HG03045 (cell line): ENCODE results near the gene NTN5.
"Not testable (repeated sequence)": the region's sequence is repeated elsewhere in the genome, so short reads cannot be mapped to it uniquely, and the experiment has no call there.

ENCODE experiments used
- ATAC-seq: cut with Tn5 transposase; IDR thresholded peaks from one replicate; pipeline ENCODE4 v1.9.1; 2021; ENCODE audit warnings: mild to moderate bottlenecking, moderate library complexity; ENCODE audit not compliant: unreplicated experiment

NTN5 gene

DNA sequence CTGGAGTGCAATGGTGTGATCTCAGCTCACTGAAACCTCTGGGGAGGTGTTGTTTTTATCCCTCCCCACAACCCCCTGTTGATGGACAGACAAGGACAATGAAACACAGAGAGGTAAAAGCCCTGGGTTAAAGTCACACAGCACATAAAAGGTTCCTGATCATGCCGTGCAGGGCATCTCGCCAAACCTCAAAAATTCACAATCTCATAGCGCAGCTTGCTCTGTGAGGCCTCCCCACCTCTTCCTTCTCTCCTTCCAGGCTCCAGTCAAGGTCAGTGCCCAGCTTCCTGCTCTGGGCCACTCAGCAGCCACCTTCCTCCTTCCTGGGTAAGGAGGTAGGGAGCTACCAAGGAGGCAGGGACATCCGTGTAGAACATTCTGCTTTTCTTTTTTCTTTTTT lies 25.2 kb upstream of the NTN5 start:
- no peak for ATAC-seq

DNA sequence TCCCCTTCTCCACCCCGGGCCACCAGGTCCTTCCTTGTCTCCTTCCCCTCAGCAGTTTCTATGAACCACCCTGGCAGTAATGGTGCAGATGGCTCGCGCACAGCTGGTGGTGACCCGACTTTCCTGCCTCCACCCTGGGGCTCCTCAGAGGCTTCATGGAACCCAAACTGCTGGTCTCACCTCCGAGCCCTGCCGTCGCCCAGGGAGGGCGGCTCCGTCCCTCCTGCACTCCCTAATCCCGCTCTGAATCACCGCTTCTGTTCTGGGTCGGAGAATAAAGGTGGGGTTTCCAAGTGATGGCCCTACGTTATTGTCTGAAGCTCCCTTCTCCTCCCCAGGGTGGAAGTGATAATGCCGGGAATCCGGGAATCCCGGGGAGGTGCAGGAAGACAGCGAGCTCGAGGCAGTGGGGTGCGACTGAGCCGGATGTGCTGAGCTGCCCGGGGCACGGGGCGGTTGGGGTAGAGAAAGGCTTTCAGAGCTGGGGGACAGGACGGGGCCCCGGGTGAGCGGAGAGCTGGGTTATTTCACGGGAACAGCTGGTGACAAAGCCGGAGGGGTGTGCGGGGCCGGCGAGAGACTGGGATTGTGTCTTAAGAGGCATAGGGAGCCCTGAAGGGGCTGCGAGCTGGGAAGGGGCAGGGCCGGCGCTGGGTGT lies 23.7 kb upstream of the NTN5 start:
- no peak for ATAC-seq

DNA sequence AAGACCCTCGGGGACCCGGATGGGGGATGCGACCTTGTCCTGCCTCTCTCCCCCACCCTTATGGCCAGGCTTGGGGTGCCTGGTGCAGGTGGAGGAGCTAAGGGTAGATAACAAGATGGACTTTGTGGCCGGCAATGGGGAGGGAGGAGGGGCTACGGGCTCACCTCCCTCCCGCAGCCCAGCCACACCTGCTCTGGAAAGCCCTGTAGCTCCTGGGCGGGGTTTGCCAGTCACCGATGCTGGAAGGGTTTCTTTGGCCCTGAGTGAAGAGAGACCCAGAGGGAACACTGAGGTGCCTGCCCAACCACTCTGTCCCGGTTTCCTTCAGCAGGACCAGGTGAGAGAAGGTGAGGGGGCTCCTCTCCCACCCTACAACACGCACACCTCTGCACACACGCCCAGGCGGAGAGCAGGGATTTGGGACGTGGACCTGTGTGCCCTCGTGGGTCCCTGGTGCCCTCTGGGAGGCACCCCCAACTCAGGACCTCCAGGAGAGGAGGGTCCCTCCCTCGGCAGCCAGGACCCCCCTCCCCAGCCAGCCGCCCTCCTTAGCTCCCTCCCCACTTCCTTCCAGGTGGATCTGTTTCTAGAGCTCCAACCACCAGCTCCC lies 23.0 kb upstream of the NTN5 start, which contains the start of gene FUT2:
FUT2 (plus strand) TSS at position 229 of the 610 bp plus-strand sequence. CDS start 6,986 bp downstream, outside the sequence.
- ATAC-seq = no peak

DNA sequence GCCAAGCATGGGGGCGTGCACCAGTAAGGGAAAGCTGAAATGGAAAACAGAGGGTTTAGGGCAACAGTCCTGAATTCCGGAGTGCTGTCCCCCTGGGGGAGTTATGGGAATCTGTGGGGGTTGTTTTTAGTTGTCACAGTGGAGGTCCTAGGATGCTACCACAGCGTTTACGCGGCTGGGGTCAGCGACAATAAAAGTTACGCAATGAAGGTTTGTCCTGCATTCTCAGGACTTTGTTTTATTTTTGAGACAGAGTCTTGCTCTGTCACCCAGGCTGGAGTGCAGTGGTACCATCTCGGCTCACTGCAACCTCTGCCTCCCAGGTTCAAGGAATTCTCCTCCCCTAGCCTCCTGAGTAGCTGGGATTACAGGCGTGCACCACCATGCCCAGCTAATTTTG lies 20.8 kb upstream of the NTN5 start:
- not testable (repeated sequence) for ATAC-seq

DNA sequence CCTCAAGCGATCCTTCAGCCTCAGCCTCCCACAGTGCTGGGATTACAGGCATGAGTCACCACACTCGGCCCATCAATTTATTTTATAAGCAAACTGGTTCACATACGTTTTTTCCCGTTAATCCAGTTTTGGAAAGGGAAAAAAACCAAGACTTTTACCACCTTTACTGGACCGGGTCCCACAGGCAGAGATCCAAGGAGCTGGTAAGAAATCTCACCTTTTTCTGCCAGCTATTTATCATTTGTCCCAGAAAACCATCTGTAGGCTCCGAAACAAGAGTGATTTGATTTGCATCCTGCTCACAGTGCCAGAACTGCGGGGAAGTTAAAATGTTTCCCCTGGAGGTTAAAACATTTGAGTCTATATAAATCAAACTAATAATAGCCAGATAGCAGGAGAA lies 16.6 kb upstream of the NTN5 start:
- ATAC-seq = no peak

DNA sequence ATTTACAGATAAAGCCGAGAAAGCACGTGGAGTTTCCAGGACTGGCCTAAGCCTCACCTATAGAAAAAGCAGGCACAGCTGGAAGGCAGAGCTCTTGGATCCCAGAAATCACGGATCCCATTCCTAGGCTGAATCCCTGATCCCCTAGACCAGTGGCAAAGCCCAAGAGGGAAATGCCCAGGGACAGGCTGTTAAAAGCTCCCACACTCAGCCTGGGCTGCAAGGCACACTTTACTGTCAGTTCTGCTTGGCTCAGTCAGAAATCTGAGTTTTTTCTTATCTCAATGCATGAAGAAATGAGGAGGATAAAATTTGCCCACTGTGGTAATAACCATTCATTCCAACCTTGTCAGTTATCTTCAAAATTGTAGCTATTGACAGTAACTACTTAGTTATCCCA lies 15.0 kb upstream of the NTN5 start:
- ATAC-seq = no peak

DNA sequence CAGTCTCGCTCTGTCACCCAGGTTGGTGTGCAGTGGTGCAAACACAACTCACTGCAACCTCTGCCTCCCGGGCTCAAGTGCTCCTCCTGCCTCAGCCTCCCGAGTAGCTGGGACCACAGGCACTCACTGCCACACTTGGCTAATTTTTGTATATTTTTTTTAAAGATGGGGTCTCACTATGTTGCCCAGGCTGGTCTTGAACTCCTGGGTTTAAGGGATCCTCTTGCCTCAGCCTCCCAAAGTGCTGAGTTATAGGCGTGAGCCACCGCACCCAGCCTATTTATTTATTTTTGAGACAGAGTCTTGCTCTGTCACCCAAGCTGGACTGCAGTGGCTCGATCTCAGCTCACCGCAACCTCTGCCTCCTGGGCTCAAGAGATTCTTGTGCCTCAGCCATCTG lies 13.8 kb upstream of the NTN5 start:
- ATAC-seq = not testable (repeated sequence)

DNA sequence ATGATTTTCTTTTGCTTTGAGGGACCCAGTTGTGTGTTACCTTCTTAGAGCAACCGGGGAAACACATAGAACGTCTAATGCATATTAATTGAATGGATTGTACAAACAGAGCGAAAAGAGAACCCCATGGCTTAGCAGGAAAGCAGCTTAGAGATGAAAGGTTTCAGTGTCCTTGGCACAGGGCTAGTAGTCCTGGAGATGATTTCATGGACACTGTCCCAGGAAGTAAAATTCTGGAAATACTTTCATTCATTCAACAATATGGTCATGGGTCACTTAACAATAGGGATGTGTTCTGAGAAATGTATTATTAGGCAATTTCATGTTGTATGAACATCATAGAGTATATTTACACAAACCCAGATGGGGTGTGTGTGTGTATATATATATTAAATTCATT lies 13.3 kb upstream of the NTN5 start:
- ATAC-seq = no peak

DNA sequence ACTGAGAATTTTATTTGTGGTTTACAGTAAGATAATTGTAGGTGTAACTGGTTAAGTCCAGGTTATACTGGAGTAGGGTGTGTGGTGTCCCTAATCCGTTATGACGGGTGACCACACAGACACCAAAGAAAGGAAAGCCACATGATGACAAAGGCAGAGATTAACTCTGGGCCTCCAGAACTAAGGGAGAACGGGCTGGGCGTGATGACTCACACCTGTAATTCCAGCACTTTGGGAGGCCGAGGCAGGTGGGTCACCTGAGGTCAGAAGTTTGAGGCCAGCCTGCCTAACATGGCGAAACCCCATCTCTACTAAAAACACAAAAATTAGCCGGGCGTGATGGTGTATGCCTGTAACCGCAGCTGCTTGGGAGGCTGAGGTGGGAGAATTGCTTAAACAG lies 12.8 kb upstream of the NTN5 start:
- ATAC-seq = no peak

DNA sequence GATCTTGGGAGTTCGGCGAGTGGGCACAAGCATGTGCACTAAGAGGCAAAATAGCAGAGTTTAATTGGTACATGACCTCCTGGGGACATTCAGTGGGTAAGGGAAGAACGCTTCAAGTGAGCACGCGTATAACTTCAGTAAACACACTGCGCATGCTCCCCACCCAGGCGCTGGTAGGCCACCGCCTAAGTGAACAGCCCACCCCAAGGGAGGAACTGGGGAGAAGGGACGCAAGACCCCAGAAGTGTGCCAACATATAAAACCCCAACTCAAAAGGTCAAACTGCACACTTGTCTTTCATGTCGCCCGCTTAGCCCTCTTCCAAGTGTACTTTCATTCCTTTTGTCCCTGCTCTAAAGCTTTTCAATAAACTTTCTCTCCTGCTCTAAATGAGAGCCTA lies 10.5 kb upstream of the NTN5 start:
- ATAC-seq = no peak

DNA sequence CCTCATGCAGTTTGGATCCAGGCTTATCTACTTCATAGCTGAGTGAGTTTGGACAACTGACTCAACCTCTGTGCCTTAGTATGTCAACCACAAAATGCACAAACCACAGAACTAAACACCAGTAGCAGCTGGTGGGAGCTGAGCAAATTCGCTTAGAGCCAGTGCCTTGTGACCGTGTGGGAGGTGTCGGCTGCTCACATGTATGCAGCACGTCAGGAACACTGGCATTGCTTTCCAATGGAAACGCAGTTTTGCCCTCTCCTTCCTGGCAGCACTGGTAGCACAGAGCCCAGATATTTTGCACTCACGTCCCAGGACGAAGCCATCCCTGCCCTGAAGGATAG lies 8.3 kb upstream of the NTN5 start:
- ATAC-seq = no peak

DNA sequence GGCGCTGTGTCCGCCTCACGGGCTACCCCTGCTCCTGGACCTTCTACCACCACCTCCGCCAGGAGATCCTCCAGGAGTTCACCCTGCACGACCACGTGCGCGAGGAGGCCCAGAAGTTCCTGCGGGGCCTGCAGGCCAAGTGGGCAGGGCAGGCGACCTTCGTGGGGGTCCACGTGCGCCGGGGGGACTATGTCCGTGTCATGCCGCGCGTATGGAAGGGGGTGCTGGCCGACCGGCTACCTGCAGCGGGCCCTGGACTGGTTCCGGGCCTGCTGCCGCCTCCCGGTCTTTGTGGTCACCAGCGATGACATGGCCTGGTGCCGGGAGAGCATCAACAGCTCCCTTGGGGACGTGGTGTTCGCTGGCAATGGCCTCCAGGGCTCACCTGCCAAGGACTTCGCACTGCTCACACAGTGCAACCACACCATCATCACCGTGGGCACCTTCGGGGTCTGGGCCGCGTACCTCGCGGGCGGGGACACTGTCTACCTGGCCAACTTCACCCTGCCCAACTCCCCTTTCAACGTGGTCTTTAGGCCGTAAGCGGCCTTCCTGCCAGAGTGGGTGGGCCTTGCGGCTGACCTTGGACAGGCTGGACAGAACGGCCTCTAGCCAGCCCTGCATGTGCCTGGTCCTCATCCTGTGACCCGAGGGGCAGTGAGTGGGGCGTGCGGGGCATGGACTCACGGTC lies 7.8 kb upstream of the NTN5 start:
- no peak for ATAC-seq

DNA sequence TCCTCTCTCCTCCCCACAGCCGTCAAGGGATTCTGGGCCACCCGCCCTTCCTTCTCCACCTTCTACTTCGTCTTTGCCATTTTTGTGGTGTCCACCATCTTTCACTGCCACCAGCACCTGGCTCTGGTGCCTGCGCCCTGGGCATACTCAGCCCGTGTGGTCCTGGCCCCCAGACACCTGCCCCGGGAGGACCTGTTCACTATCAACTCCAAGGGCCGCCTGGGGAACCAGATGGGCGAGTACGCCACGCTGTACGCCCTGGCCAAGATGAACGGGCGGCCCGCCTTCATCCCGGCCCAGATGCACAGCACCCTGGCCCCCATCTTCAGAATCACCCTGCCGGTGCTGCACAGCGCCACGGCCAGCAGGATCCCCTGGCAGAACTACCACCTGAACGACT lies 7.2 kb upstream of the NTN5 start:
- ATAC-seq = not testable (repeated sequence)

DNA sequence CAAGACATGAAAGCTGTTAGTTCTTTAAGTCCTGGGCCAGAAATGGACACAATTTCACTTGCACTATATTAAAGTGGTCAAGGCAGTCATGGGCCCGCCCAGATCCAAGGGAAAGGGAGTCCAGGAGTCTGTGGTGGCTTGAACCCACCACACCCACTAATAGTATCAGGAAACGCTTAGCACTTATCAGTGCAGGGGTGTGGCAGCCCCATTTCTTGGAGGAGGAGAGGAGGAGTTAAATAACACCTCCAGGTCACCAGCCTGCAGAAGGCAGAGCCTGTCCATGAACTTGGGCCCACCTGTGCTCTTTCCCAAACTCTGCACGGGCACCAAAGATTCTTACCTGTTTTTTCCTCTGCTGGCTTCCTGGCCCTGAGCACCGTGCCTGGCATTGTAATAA lies 5.4 kb upstream of the NTN5 start:
- ATAC-seq = no peak

DNA sequence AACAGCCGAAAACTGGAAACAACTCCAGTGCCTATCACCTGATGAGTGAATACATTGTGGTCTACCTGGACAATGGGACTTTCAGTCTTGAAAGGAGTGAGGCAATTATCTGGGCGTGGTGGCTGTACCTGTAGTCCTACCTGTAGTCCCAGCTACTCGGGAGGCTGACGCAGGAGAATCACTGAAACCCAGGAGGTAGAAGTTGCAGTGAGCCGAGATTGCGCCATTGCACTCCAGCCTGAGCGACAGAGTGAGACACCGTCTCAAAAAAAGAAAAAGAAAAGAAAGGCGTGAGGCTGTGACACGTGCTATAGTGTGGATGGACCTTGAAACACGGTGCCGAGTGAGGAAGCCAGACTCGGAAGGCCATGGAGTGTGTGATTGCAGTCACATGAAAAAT lies 4.1 kb upstream of the NTN5 start:
- no peak for ATAC-seq

DNA sequence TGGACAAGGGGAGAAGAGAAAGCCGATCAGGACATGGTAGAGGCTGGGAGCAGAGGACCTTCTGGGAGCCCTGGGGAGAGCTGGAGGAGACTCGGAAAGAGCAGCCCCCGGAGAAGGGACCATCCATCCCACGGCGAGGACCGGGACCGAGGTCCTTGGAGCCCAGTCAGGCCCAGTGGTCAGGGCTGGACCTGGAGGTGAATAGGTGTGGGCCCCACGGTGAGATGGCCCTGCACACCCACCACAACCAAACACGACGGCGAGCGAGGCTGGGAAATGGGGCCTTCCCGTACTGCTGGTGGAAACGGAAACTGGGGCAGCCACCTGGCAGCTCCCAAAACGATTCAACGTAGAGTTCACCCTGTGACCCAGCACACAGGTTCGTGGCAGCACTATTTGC lies 3.7 kb upstream of the NTN5 start:
- no peak for ATAC-seq

DNA sequence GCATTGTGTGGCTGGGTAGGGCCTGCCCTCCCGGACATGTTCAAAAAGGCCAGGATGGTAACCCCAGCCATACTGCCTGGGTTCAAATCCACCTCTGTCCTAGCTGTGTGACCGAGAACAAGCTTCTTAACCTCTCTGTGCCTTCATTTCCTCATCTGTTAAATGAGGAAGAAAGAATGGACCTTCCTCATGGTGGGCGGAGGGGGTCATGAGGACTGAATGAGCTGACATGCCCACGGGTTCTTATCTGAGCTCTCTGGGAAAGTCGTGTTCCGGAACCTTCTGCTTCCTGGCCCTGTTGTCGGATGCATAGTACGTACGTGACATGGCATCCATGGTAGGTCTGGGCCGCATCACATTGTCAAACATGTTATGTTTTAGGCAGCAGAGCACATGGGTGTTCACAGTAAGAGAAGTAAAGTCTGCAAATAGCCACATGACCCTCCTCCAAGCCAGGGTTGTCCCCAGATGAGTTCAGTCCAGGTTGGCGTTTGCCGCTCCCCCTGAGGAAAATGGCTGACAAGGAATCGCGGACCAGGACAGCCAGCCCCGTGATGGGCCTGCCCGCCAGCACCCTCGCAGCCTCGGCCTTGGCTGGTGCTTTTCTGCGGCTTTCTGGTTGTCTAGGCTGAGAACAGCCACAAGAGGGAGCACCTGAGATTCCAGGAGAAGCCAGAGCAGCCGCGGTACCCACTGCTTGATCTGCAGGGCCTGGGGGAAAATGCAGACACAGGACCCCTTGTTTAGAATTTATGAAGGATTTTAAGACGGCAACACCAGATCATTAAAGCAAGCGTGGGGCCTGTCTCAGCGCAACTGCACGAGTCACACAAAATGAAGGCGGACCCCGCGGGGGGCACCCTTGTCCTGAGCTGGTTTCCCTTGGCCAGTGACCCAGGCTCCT lies 2.4 kb upstream of the NTN5 start:
- no peak for ATAC-seq

DNA sequence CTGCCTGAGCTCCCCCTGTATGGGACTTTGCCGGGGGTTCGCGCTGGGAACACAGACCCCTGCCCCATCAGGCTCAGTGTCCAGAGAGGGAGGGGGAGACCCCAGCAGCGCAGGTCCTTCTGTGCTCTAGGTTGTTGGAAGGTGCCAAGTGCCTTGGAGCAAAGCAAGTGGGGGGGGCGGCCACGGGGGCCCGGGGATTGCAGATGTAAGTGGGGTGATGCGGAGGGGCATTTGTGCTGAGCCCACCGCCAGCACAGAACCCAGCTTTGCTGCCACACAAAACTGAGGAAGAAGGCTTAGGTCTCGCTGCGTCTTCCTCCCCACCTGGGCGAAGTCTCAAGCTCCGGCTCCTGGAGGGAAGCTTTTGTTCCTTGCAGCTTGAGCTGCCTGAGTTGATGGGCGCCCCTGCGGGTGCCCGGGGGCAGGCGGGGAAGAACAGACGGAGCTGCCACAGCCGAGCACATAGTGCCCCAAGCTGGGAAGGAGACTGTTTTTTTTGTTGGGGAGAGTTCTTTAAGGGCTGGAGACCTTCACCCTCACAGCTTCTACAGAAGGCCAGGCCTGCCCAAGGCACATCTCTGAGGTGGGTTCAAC lies 1.5 kb upstream of the NTN5 start:
- no peak for ATAC-seq

DNA sequence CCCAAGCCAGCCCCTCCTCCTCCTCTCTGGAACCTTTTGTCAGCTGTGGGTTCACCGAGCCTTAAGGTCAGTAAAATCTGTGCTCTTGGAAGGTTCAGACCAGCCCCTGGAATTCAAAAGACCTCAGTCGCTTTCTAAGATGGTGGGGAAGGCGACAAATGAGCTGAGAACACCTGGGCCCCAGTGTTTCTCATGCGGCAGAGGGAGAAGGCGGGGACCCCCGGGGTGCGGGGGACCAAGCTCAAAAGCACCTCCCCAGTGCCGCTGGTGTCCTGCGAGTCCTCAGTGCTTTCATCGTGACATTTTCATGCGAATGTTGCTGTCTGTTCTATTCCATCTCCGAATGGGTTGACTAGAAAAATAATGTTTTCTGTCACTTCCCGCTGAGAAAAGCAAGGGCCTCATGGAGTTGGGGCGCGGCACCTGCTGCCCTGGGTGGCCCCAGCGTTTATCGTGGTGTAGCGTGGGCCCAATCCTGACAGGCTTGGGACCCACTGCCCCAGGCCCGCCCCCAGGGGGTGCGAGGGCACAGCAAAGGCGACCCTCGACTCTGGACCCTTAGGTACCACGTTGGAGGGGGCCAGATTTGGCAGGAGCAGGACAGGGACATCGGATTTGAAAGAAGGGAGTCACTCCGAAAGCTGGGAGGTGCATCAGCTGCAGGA lies 751 bp upstream of the NTN5 start:
- no peak for ATAC-seq

DNA sequence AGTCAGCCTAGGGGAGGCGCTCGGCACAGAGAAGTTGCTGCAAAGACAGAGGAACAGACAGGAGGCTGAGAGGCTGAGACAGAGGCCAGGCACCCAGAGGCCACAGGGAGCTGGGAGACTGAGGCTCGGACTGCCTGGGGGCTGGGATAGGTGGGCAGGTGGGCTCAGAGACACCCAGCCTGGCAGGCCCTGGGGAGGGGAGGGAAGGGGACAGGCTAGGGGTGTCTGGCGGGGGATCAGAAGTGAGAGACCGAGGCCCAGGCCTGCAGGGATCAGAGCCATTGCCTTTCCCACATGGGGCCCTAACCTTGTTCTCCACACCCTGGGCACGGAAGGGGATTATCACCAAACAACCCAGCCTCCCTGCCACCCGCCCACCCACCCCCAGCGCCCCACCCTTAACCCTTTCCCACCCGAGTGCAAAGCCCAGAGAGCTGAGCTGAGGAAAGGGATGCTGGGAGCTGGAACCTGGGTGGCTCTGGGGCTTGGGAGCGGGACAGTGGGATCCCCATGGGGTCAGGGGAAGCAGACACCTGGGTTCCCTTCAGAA lies 1.3 kb downstream of the NTN5 start:
- no peak for ATAC-seq
